SK-MEL-5 (cell line): ENCODE results near the gene OGDHL. TPM values are rescaled to one million over a fixed set of nuclear protein-coding genes. Genes with fewer than 3 reads are reported as not detected.
"Not testable (repeated sequence)": the region's sequence is repeated elsewhere in the genome, so short reads cannot be mapped to it uniquely, and the experiment has no call there.

Source experiments
- DNase-seq: peaks from one replicate; pipeline ENCODE4 v3.0.0-alpha.2; 2016; ENCODE audit warnings: low read depth, low spot score
- in situ Hi-C: cut with HindIII; loops from 2 replicates; pipeline ENCODE4 v1.10.0; 2016; ENCODE audit warnings: low sequenced_read_pairs, high pct_unique_total_duplicates, low pct_unique_long_range_greater_than_20kb
- total RNA-seq: library from RNA; depleted of rRNA; stranded (reverse); fragments of >200 nt; shearing (Covaris generic); gene quantifications from 2 replicates; pipeline ENCODE4 v1.2.3, GENCODE V29; 2014

OGDHL gene
- total RNA-seq, 1 experiment from 2014 or later: 15.8 TPM

DNA sequence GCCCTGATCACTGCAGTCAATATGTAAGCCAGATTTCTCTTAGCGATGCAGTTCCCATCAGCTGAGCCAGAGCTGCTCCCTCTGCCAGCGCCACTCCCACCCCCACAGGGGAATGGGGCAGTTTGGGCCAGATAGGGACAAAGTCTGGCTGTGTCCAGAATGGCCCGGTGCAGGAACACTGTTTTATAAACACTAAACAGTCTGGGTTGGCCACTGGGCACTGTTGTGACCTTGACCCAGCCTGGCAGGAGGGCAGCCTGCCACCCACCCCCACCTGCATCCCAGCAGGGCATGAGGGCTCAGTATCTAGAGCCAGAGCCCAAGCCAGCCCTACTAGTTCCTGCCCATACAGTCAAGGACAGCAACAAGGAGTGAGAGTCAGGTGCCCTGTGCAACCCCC lies 1.3 kb downstream of the OGDHL start:
- in situ Hi-C loops: no loop called here
- DNase-seq: no peak

- no peak for DNase-seq
- in situ Hi-C loops: no loop called here
Measured at GRCh38 chr10:49759787-49760551, 2.2 kb downstream of the OGDHL start.

DNA sequence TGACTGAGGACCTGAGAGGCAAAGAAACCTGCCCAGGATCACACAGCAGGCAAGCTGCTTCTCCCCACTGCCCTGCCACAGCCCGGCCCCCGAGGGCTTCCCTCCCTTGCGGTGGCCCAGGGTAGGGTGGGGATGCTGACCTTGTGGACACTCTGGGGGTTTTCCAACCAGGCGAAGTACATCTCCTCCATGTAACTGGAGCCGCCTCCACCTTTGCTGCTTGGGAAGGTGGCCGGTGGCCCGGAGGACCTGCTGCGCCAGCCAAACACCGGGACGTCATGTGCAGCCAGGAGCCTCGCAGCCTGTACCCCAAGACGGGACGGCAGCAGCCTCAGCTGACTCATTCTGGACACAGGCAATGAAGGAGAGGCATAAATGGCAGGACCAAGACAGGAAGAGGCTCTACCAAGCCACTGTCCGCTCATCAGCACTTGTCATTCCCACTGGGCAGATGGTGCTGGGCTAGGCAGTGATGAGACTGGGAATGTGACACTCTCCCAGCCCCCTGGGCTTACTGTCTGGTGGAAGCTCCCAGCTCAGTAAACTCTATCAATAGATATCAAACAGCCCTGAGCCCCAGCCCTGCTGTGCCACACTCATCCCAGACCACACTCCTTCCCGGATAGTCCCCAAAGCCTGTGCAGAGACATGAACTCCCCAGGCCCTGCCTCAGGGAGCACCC lies 3.7 kb downstream of the OGDHL start:
- DNase-seq: no peak
- in situ Hi-C loops: no loop called here

GRCh38 chr10:49756641-49757040 lies 5.5 kb downstream of the OGDHL start:
- in situ Hi-C loops: no loop called here
- DNase-seq: no peak

DNA sequence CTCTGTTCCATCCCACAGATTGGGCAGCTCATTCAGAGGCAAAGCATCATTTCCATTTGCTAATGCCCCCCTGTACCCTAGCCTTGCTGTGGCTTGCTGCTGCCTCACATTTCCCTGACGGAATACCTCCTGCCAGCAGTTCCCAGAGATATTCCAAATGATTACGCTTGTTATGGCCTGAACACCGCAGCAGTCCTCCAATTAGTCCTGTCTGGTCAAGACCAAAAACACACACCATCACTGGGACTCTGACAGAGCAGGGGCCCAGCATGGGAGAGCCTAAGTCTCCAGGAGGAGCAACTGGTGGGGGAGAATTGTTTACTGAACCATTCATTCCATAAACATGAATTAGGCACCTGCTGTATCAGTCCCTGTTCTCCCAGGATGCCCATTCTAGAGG lies 6.1 kb downstream of the OGDHL start:
- no peak for DNase-seq
- in situ Hi-C loops: no loop called here

DNA sequence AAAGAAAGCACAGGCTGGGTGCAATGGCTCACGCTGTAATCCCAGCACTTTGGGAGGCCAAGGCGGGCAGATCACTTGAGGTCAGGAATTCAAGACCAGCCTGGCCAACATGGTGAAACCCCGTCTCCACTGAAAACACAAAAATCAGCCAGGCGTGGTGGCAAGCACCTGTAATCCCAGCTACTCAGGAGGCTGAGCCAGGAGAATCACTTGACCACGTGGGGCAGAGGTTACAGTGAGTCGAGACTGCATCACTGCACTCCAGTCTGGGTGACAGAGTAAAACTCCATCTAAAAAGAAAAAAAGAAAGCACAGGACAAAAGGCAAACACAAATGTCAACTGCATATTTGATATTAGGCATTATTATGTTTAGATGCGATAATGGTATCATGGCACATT lies 7.2 kb downstream of the OGDHL start:
- in situ Hi-C loops, DNase-seq: not testable (repeated sequence)

GRCh38 chr10:49752584-49752983 lies 9.5 kb downstream of the OGDHL start:
- in situ Hi-C loops: no loop called here

GRCh38 chr10:49751636-49752510 lies 10.2 kb downstream of the OGDHL start:
- in situ Hi-C loops: no loop called here
- DNase-seq: no peak

More at GRCh38 chr10:49752584-49752983, 9.5 kb downstream of the OGDHL start:
- DNase-seq: no peak

DNA sequence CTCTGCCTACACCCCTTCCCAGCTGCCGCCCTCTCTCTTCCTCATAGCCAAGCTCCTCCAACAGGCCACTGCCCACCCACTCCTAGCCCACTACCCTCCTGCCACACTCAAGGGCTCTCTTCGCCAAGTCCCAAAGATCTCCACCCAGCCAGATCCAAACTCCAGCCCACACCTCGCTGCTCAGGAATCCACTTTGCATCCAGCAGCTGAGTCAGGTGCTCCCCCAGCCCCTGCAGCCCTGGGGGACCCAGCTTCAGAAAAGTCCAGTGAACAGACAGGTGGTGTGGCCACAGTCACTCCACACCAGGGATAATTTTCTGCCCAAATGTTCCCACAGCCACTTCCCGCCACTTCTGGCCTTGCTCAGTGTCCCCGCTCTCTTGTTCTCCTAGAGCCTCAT lies 10.9 kb downstream of the OGDHL start:
- DNase-seq: no peak
- in situ Hi-C loops: no loop called here

DNA sequence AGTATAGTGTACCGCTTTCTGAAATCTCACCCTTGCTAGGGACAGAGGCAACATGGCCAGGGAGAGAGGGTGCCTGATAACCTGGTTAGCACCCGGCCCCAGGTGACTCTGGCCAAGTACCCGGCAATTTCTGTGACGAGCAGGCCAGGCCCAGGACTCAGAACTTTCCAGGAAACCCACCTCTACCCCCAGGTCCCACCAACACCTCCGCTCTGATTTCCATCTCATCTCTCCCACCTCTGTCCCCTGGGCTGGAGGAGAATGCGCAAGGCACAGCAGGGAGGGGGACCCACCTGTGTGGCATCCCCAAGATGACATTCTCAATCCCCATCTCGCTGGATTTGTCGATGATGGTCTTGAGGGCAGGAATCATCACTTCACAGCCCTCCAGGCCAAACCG lies 11.6 kb downstream of the OGDHL start:
- no peak for DNase-seq
- in situ Hi-C loops: no loop called here

DNA sequence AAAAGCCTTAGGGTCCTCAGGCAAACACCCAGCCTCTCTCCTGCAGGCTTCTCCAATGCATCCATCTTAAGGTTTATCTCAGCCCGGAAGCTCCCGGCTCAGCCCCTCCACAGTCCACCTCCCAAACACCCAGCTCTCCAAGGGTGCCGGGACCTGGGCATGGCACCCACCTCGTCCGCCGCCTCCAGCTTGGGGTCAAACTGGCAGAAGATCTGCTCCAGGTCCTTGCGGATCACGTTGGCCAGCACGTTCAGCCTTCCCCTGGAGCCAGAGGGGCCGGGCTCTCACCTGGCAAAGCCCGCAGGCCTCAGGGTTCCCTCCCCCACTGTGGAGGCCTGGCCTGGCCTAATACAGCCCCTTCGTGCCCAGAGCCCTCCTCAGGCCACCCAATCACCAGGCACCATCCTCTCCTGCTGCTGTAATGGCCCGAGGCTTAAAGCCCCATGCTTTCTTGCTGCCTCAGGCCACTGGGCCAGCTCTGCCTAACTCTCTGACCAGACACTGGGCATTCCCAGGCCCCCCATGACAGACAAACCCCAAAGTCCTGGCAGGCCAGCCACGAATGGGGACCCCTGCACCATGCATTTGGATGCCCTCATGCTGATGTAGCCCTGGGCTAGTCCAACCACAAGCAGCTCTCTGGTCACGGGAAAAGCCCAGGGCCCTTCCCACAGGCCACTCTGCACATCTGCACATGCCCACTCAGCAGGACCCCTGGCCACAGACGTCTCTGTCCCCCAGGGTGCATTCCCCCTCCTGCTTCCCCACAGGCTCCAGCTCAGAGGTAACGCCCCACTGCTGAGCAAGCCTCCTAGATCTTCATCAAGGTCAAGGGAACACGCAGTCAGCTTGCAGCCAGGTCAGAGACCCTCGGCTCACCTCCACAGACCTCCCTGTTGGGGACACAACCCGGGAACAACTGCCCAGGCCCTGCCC lies 12.3 kb downstream of the OGDHL start:
- no peak for DNase-seq
- in situ Hi-C loops: no loop called here

GRCh38 chr10:49749144-49749543 lies 13.0 kb downstream of the OGDHL start:
- in situ Hi-C loops: no loop called here
- no peak for DNase-seq

DNA sequence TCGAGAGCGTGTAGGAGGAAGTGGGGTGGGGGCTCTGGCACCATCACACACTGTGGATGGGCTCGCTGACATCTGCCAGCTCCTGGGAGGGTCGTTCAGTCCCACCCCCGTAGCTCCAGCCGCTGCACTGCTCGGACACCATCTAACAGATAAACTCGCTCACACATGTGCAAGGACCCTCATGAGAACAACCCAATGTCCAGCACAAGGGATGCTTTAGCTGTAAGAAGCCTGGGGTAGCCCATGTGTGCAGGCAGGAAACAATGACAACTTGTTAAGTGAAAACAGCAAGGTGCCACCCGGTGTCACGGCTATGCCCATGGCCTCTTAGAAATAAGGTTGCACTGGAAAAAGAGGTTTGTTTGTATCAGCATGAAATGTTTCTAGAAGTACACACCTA lies 14.1 kb downstream of the OGDHL start:
- no peak for DNase-seq
- in situ Hi-C loops: no loop called here

DNA sequence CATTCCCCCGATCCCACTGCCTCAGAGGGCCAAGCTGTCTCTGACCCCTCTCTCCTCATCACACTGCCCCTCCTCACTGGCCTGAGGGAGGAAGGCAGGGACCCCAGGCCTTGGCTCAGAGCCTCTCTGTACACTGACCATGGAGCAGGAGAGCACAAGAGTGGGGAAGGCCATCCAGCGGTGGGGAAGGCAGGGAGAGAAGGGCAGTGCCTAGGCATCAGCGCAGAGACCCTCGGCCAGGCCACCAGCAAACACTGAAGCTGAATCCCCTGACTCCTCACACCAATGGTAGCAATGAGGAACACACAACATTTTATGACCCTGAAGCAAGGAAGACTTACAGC lies 14.8 kb downstream of the OGDHL start:
- in situ Hi-C loops: no loop called here

DNA sequence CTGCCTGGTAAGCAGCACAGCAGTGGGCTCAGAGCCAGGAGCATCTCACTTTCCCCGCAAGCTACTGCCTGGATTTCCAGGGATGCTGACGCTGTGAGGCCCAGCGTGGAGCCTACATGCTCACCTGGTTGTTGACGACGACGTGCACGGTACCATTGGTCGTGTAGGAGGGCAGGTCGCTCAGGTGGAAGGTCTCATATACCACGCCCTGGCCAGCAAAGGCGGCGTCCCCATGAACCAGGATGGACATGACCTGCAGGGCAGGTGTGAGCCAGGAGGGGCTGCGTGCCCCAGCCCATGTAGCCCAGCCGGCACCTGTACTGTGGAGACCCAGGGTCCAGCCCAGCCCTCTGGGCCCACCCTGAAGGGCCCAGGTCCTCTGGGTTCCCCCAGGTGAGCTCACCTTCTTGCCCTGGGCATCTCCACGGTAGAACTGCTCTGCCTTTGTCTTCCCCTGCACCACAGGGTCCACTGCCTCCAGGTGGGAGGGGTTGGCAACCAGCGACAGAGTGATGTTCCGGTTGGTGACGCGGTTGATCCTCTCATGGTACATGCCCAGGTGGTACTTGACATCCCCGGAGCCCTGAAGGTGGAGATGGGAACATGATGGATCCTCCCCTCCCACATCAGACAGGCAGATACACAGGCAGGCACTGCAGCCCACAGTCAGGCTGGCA lies 15.4 kb downstream of the OGDHL start:
- no peak for DNase-seq
- in situ Hi-C loops: no loop called here

More for the DNA sequence above, 14.8 kb downstream of the OGDHL start:
- DNase-seq: no peak

GRCh38 chr10:49745756-49746155 lies 16.4 kb downstream of the OGDHL start:
- DNase-seq: no peak
- in situ Hi-C loops: no loop called here
